Ishikawa (cell line): ENCODE measurements around the gene OSBPL1A.

Experiments used
- CEBPB ChIP-seq: IDR thresholded peaks from 2 replicates; pipeline ENCODE4 v1.6.1; 2012
- CREB1 ChIP-seq: IDR thresholded peaks from 2 replicates; pipeline ENCODE4 v1.6.1; 2012; ENCODE audit warnings: low read depth
- EGR1 ChIP-seq: IDR thresholded peaks from 2 replicates; pipeline ENCODE4 v1.6.1; 2012
- EP300 ChIP-seq: IDR thresholded peaks from 2 replicates; pipeline ENCODE4 v1.6.1; 2012; ENCODE audit warnings: borderline replicate concordance
- FOXM1 ChIP-seq: IDR thresholded peaks from 2 replicates; pipeline ENCODE4 v1.6.1; 2012; ENCODE audit warnings: low read depth, borderline replicate concordance
- MAX ChIP-seq: IDR thresholded peaks from 2 replicates; pipeline ENCODE4 v1.6.1; 2012
- NFIC ChIP-seq: IDR thresholded peaks from 2 replicates; pipeline ENCODE4 v1.6.1; 2012
- RAD21 ChIP-seq: IDR thresholded peaks from 2 replicates; pipeline ENCODE4 v1.6.1; 2012; ENCODE audit warnings: low read depth
- REST ChIP-seq: IDR thresholded peaks from 2 replicates; pipeline ENCODE4 v1.6.1; 2012; ENCODE audit warnings: low read depth, mild to moderate bottlenecking
- TAF1 ChIP-seq: IDR thresholded peaks from 2 replicates; pipeline ENCODE4 v1.6.1; 2012; ENCODE audit warnings: low read depth, mild to moderate bottlenecking
- TCF12 ChIP-seq: IDR thresholded peaks from 2 replicates; pipeline ENCODE4 v1.6.1; 2012; ENCODE audit warnings: low read depth
- TEAD4 ChIP-seq: IDR thresholded peaks from 2 replicates; pipeline ENCODE4 v1.6.1; 2012
- USF1 ChIP-seq: IDR thresholded peaks from 2 replicates; pipeline ENCODE4 v1.6.1; 2012
- YY1 ChIP-seq: IDR thresholded peaks from 2 replicates; pipeline ENCODE4 v1.6.1; 2012; ENCODE audit warnings: low read depth
- ZBTB7A ChIP-seq: IDR thresholded peaks from 2 replicates; pipeline ENCODE4 v1.6.1; 2012; ENCODE audit warnings: low read depth

Gene OSBPL1A

GRCh38 chr18:24370120-24370519 lies 27.5 kb downstream of the OSBPL1A start:
- TF ChIP-seq TAF1, result no peak
- TF ChIP-seq FOXM1, result no peak
- no peak for TF ChIP-seq NFIC
- TF ChIP-seq USF1, result no peak
- no peak for TF ChIP-seq REST
- no peak for TF ChIP-seq EGR1
- TF ChIP-seq ZBTB7A, result no peak
- TF ChIP-seq YY1, result no peak
- no peak for TF ChIP-seq TEAD4
- TF ChIP-seq TCF12, result no peak
- TF ChIP-seq CEBPB, result no peak
- TF ChIP-seq RAD21, result no peak

GRCh38 chr18:24369426-24369825 lies 28.2 kb downstream of the OSBPL1A start:
- no peak for TF ChIP-seq EP300
- no peak for TF ChIP-seq REST
- TF ChIP-seq ZBTB7A, result no peak
- no peak for TF ChIP-seq USF1
- TF ChIP-seq NFIC, result no peak
- TF ChIP-seq MAX, result no peak
- no peak for TF ChIP-seq RAD21
- no peak for TF ChIP-seq TAF1
- no peak for TF ChIP-seq TEAD4
- no peak for TF ChIP-seq TCF12
- TF ChIP-seq CEBPB, result no peak
- no peak for TF ChIP-seq FOXM1
- TF ChIP-seq CREB1, result no peak
- TF ChIP-seq YY1, result no peak
- no peak for TF ChIP-seq EGR1

GRCh38 chr18:24368749-24369148 lies 28.9 kb downstream of the OSBPL1A start:
- TF ChIP-seq TAF1 (no peak), CEBPB (no peak), FOXM1 (no peak), TEAD4 (no peak), ZBTB7A (no peak), RAD21 (no peak)

- TF ChIP-seq REST (no peak), EP300 (no peak), RAD21 (no peak), NFIC (no peak), TAF1 (no peak), CEBPB (no peak), ZBTB7A (no peak), EGR1 (no peak), MAX (no peak), YY1 (no peak), TEAD4 (no peak), TCF12 (no peak), CREB1 (no peak), USF1 (no peak), FOXM1 (no peak)
Observed at GRCh38 chr18:24366328-24366727, 31.3 kb downstream of the OSBPL1A start.
